ENCODE measurements around the gene HLA-DQB2. TPM values are rescaled to one million over a fixed set of nuclear protein-coding genes. Genes with fewer than 3 reads are reported as not detected.
"Not testable (repeated sequence)": the region's sequence is repeated elsewhere in the genome, so short reads cannot be mapped to it uniquely, and the experiment has no call there.

The HLA-DQB2 gene
- total RNA-seq, 4 donors from 2014 or later = 0.96 to 7.4 (median 2.6) TPM; not detected in 1

GRCh38 chr6:32752580-32752979 lies 10.8 kb downstream of the HLA-DQB2 start:
- no peak for ATAC-seq (ENCODE audit: low FRiP score)
- DNase-seq (ENCODE audit: low spot score) = no peak
- TF ChIP-seq, protein P1, sequence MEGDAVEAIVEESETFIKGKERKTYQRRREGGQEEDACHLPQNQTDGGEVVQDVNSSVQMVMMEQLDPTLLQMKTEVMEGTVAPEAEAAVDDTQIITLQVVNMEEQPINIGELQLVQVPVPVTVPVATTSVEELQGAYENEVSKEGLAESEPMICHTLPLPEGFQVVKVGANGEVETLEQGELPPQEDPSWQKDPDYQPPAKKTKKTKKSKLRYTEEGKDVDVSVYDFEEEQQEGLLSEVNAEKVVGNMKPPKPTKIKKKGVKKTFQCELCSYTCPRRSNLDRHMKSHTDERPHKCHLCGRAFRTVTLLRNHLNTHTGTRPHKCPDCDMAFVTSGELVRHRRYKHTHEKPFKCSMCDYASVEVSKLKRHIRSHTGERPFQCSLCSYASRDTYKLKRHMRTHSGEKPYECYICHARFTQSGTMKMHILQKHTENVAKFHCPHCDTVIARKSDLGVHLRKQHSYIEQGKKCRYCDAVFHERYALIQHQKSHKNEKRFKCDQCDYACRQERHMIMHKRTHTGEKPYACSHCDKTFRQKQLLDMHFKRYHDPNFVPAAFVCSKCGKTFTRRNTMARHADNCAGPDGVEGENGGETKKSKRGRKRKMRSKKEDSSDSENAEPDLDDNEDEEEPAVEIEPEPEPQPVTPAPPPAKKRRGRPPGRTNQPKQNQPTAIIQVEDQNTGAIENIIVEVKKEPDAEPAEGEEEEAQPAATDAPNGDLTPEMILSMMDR (IDR thresholded peaks at IDR 0.05) = no peak

GRCh38 chr6:32745649-32746048 lies 17.7 kb downstream of the HLA-DQB2 start:
- DNase-seq (ENCODE audit: low spot score); ATAC-seq (ENCODE audit: low FRiP score): not testable (repeated sequence)

DNA sequence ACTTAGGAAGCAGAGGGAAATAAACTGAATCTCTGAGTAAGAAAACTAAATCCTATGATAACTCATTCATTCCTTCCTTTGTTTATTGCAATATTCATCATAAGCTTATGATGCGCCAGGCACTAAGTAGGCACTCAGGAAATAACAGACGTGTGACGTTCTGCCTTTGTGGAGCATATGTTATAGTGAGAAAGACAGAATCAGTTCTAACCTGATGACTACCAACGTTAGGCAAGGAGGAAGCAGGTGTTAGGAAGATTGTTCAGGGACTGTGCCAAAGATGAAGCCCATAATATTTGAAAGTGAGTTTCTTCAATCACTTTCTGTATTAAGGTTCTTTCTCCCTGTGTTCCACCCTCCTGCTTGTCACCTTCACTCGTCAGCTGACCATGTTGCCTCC lies 18.6 kb downstream of the HLA-DQB2 start:
- TF ChIP-seq, protein P1 (IDR thresholded peaks at IDR 0.05) = no peak
- no peak for DNase-seq (ENCODE audit: low spot score)
- no peak for ATAC-seq (ENCODE audit: low FRiP score)

DNA sequence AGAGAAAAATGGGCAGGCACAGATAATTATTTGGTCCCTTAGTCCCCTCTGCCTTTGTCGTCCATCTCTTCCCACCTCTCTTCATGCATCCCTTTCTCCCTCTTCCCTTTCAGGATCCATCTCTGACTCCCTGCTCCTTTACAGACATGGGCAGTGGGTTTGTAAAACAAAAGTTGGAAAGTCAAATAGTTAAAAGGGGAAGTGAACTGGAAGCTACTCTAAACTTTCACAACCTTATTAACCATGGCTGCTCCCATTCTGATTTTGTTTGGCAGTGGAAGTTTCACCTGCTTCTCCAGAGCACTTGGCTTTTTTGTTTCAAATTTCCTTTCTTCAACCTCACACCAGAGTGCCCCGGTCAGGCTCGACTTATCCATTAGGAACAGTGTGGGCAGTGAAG lies 21.0 kb downstream of the HLA-DQB2 start:
- DNase-seq (ENCODE audit: low spot score) (no peak), ATAC-seq (ENCODE audit: low FRiP score) (no peak)
- TF ChIP-seq, protein P1 (IDR thresholded peaks at IDR 0.05) = no peak

- TF ChIP-seq, protein P1 (IDR thresholded peaks at IDR 0.05) = no peak
- no peak for ATAC-seq (ENCODE audit: low FRiP score)
- DNase-seq (ENCODE audit: low spot score) = no peak
These were observed 22.0 kb downstream of the HLA-DQB2 start, which contains the start of gene HLA-DQA2 for GRCh38 chr6:32741031-32741960. Gene HLA-DQA2 (plus strand): TSS chr6:32741391. CDS start chr6:32741444, 53 bp downstream.

GRCh38 chr6:32738126-32738525 lies 25.2 kb downstream of the HLA-DQB2 start:
- DNase-seq (ENCODE audit: low spot score) (no peak), ATAC-seq (ENCODE audit: low FRiP score) (no peak)
- TF ChIP-seq, protein P1 (IDR thresholded peaks at IDR 0.05) = no peak

DNA sequence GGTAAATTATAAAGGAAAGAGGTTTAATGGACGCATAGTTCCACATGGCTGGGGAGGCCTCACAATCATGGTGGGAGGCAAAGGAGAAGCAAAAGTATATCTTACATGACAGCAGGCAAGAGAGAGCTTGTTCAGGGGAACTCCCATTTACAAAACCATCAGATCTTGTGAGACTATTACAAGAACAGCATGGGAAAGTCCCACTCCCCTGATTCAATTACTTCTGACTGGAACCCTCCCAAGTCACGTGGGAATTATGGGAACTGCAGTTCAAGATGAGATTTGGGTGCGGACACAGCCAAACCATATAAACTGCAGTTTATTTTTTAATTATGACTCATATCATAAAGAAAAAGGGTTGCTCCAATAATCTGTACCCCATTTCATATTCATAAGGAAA lies 44.5 kb downstream of the HLA-DQB2 start:
- no peak for ATAC-seq (ENCODE audit: low FRiP score)

More for the DNA sequence above, 44.5 kb downstream of the HLA-DQB2 start:
- TF ChIP-seq, protein P1 (IDR thresholded peaks at IDR 0.05) = no peak
- no peak for DNase-seq (ENCODE audit: low spot score)
